Neural cell (in vitro differentiated cells): Measurements from ENCODE around the gene APMAP. TPM values are rescaled to one million over a fixed set of nuclear protein-coding genes. Genes with fewer than 3 reads are reported as not detected.

Experiments used
- H2AFZ ChIP-seq: fragments of 200-600, 300-800 bp; sonication (generic), shearing (Covaris generic); 2 replicates; pipeline ENCODE4 v1.6.0; 2014; ENCODE audit warnings: low read depth, mild to moderate bottlenecking, antibody characterized with exemption, low read length, moderate library complexity
- H3F3A ChIP-seq: fragments of 200-600 bp; shearing (Covaris generic); 2 replicates; pipeline ENCODE4 v1.6.1; 2016; ENCODE audit warnings: mild to moderate bottlenecking, moderate library complexity, mixed read lengths, antibody characterized with exemption, low read length; ENCODE audit not compliant: insufficient read depth, poor library complexity, severe bottlenecking
- H3K27ac ChIP-seq: fragments of 200-600, 300-800 bp; sonication (generic), shearing (Covaris generic); 2 replicates; pipeline ENCODE4 v1.5.1; 2014; ENCODE audit warnings: mild to moderate bottlenecking, low read length, moderate library complexity
- H3K27me3 ChIP-seq: fragments of 300-800, 200-600 bp; sonication (generic), shearing (Covaris generic); 2 replicates; pipeline ENCODE4 v1.6.0; 2014; ENCODE audit warnings: mild to moderate bottlenecking, low read depth, low read length, moderate library complexity; ENCODE audit not compliant: insufficient read depth
- H3K36me3 ChIP-seq: fragments of 300-800, 200-600 bp; sonication (generic), shearing (Covaris generic); 2 replicates; pipeline ENCODE4 v1.5.1; 2014; ENCODE audit warnings: mild to moderate bottlenecking, antibody characterized with exemption, low read length, moderate library complexity; ENCODE audit not compliant: insufficient read depth
- H3K4me2 ChIP-seq: fragments of 300-800, 200-600 bp; sonication (generic), shearing (Covaris generic); 2 replicates; pipeline ENCODE4 v1.6.0; 2014; ENCODE audit warnings: mild to moderate bottlenecking, low read length
- H3K4me3 ChIP-seq: fragments of 300-800, 200-600 bp; sonication (generic), shearing (Covaris generic); 2 replicates; pipeline ENCODE4 v1.5.1; 2014; ENCODE audit warnings: mild to moderate bottlenecking, low read length, moderate library complexity
- H3K79me2 ChIP-seq: fragments of 200-600 bp; shearing (Covaris generic); replicated peaks from 2 replicates; pipeline ENCODE4 v1.6.0; 2014; ENCODE audit warnings: mild to moderate bottlenecking, low read length, moderate library complexity; ENCODE audit not compliant: insufficient read depth
- H3K9ac ChIP-seq: fragments of 300-800, 200-600 bp; sonication (generic), shearing (Covaris generic); 2 replicates; pipeline ENCODE4 v1.6.1; 2016; ENCODE audit warnings: mild to moderate bottlenecking, low read length, mixed read lengths
- H3K9me2 ChIP-seq: fragments of 200-600 bp; shearing (Covaris generic); 2 replicates; pipeline ENCODE4 v1.6.1; 2016; ENCODE audit warnings: mild to moderate bottlenecking, low read length, mixed read lengths; ENCODE audit not compliant: insufficient read depth
- H3K9me3 ChIP-seq: fragments of 200-600, 300-800 bp; sonication (generic), shearing (Covaris generic); 2 replicates; pipeline ENCODE4 v1.6.1; 2016; ENCODE audit warnings: mild to moderate bottlenecking, mixed run types, low read length, moderate library complexity, mixed read lengths
- H4K20me1 ChIP-seq: fragments of 200-600 bp; shearing (Covaris generic); 2 replicates; pipeline ENCODE4 v1.6.1; 2016; ENCODE audit warnings: mild to moderate bottlenecking, mixed run types; ENCODE audit not compliant: insufficient read depth
- EP300 ChIP-seq: fragments of 450-650 bp; conservative IDR thresholded peaks from 2 replicates; pipeline ENCODE4 v1.6.1; 2014; ENCODE audit warnings: antibody characterized with exemption, mild to moderate bottlenecking, moderate library complexity; ENCODE audit not compliant: poor library complexity, severe bottlenecking
- EZH2 ChIP-seq: fragments of 200-600, 300-800 bp; shearing (Covaris generic), sonication (generic); IDR thresholded peaks from 2 replicates; pipeline ENCODE4 v1.6.1; 2014; ENCODE audit warnings: antibody characterized with exemption, low read length, borderline replicate concordance, mild to moderate bottlenecking; ENCODE audit not compliant: insufficient read depth, poor library complexity, severe bottlenecking
- MXI1 ChIP-seq: fragments of 450-650 bp; conservative IDR thresholded peaks from 2 replicates; pipeline ENCODE4 v1.6.1; 2014; ENCODE audit warnings: antibody characterized with exemption, mild to moderate bottlenecking; ENCODE audit not compliant: poor library complexity, severe bottlenecking
- POLR2AphosphoS5 ChIP-seq: IDR thresholded peaks from 2 replicates; pipeline ENCODE4 v1.6.1; 2012
- RAD21 ChIP-seq: fragments of 450-650 bp; conservative IDR thresholded peaks from 2 replicates; pipeline ENCODE4 v1.6.1; 2014; ENCODE audit warnings: antibody characterized with exemption, mild to moderate bottlenecking, moderate library complexity
- SMC3 ChIP-seq: fragments of 450-650 bp; conservative IDR thresholded peaks from 2 replicates; pipeline ENCODE4 v1.6.1; 2014; ENCODE audit warnings: antibody characterized with exemption, mild to moderate bottlenecking, moderate library complexity; ENCODE audit not compliant: poor library complexity
- TAF1 ChIP-seq: IDR thresholded peaks from 2 replicates; pipeline ENCODE4 v1.6.1; 2012; ENCODE audit warnings: low read depth
- polyA plus RNA-seq: library from polyadenylated mRNA; depleted of rRNA; stranded (reverse); fragments of >200 nt; gene quantifications from 2 replicates; pipeline ENCODE4 v1.2.3, GENCODE V29; 2014
- TF ChIP-seq, protein P1 (sequence below): fragments of 450-650 bp; IDR thresholded peaks from 2 replicates; pipeline ENCODE4 v1.5.1; 2014; ENCODE audit warnings: antibody characterized with exemption, mild to moderate bottlenecking, moderate library complexity; ENCODE audit not compliant: poor library complexity, severe bottlenecking
- TF ChIP-seq, protein P2 (sequence below): IDR thresholded peaks from 2 replicates; pipeline ENCODE4 v1.6.1; 2012; ENCODE audit warnings: borderline replicate concordance

Gene APMAP
- polyA plus RNA-seq, 1 donor from 2014 or later, result 140 TPM

DNA sequence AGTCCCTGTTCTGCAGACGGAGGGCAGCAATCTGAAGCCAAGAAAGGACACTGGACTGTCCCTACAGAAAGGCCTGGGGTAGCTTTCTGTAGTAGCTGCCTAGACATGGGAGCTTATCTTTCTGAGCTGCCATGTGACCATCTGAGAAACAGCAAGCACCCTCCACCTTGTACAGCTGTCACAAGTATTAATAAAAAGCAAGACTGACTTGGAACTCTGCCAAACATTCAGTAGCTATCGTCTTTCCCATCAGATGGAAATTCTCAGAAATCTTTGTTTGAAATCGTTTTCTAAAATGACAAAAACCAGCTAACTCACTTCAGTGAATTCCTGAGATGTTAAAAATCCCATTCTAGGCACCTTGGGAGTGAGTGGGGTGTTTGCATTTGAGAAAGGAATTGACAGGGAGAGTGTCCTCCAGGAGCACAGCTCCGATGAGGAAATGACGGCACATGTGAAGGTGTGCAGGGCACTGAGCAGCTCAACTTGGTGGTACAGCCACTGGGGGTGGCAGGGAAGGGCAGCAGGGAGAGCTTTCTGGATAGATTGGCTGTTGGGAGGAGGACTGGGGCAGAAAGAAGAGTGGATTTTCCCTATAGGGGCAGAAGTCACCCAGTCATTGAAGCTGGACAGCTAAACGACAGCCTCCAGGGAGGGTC is 40.8 kb upstream of the APMAP start:
- no peaks in the 10 kb centered on the region for H3K79me2 ChIP-seq
- no peak overlapping the region for H3K9ac ChIP-seq
- H3K9me3 ChIP-seq, result no peaks in the 10 kb centered on the region
- no peak overlapping the region for H2AFZ ChIP-seq
- H3F3A ChIP-seq, result no peaks in the 10 kb centered on the region
- H4K20me1 ChIP-seq, result no peaks in the 10 kb centered on the region
- no peak overlapping the region for H3K4me2 ChIP-seq
- H3K27me3 ChIP-seq, result no peaks in the 10 kb centered on the region
- no peak overlapping the region for H3K4me3 ChIP-seq
- H3K36me3 ChIP-seq, result no peaks in the 10 kb centered on the region
- no peaks in the 10 kb centered on the region for H3K9me2 ChIP-seq
- TF ChIP-seq MXI1, result no peak
- TF ChIP-seq SMC3, result no peak
- TF ChIP-seq POLR2AphosphoS5, result no peak
- no peak overlapping the region for H3K27ac ChIP-seq

DNA sequence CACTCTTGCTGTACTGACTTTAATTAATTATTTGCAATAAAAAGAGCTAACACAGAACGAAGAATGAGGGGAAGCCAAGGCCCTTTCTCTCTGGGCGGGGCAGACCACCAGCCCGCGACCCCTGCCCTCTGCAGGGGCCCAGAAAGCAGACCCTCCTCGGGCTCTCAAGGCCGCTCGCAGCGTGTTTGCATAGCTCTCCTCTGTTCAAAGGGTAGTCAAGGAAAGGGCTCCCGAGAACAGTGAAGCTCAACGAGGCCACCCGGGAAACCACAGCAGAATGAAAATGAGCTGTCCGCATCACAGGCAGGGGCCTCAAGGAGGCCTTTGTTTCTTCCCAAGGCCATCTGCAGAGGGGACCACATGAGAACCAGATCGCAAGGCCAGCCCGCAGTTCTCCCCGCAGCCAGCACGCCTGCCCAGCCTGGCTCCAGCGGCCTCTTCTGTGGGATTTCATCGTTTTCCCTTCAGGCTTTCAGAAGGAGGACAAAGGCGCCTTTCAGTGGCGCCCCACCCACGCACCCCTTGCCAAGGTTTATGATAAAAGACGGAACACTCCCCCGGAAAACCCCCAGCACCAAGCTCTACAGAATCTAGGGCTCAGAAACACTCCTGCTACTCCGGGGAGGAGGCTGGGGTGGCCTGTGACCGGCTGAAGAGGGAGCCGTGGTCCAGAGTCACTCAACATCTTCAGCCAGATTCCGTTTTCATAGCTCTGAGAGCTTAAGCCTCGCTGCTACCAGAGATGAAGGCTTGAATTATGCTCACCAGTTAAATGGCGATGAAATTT is 40.1 kb upstream of the APMAP start:
- H3K9me3 ChIP-seq, result no peaks in the 10 kb centered on the region
- H3K9ac ChIP-seq, result no peak overlapping the region
- no peaks in the 10 kb centered on the region for H3K27me3 ChIP-seq
- no peaks in the 10 kb centered on the region for H3F3A ChIP-seq
- H3K27ac ChIP-seq, result no peak overlapping the region
- no peaks in the 10 kb centered on the region for H3K79me2 ChIP-seq
- H3K36me3 ChIP-seq, result no peaks in the 10 kb centered on the region
- no peak overlapping the region for H3K4me3 ChIP-seq
- H4K20me1 ChIP-seq, result no peaks in the 10 kb centered on the region
- H3K4me2 ChIP-seq, result no peak overlapping the region
- TF ChIP-seq TAF1 (no peak), MXI1 (no peak), EP300 (no peak), EZH2 (no peak), POLR2AphosphoS5 (no peak), SMC3 (no peak), RAD21 (no peak)
- TF ChIP-seq, protein P1, sequence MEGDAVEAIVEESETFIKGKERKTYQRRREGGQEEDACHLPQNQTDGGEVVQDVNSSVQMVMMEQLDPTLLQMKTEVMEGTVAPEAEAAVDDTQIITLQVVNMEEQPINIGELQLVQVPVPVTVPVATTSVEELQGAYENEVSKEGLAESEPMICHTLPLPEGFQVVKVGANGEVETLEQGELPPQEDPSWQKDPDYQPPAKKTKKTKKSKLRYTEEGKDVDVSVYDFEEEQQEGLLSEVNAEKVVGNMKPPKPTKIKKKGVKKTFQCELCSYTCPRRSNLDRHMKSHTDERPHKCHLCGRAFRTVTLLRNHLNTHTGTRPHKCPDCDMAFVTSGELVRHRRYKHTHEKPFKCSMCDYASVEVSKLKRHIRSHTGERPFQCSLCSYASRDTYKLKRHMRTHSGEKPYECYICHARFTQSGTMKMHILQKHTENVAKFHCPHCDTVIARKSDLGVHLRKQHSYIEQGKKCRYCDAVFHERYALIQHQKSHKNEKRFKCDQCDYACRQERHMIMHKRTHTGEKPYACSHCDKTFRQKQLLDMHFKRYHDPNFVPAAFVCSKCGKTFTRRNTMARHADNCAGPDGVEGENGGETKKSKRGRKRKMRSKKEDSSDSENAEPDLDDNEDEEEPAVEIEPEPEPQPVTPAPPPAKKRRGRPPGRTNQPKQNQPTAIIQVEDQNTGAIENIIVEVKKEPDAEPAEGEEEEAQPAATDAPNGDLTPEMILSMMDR, result no peak
- TF ChIP-seq, protein P2, sequence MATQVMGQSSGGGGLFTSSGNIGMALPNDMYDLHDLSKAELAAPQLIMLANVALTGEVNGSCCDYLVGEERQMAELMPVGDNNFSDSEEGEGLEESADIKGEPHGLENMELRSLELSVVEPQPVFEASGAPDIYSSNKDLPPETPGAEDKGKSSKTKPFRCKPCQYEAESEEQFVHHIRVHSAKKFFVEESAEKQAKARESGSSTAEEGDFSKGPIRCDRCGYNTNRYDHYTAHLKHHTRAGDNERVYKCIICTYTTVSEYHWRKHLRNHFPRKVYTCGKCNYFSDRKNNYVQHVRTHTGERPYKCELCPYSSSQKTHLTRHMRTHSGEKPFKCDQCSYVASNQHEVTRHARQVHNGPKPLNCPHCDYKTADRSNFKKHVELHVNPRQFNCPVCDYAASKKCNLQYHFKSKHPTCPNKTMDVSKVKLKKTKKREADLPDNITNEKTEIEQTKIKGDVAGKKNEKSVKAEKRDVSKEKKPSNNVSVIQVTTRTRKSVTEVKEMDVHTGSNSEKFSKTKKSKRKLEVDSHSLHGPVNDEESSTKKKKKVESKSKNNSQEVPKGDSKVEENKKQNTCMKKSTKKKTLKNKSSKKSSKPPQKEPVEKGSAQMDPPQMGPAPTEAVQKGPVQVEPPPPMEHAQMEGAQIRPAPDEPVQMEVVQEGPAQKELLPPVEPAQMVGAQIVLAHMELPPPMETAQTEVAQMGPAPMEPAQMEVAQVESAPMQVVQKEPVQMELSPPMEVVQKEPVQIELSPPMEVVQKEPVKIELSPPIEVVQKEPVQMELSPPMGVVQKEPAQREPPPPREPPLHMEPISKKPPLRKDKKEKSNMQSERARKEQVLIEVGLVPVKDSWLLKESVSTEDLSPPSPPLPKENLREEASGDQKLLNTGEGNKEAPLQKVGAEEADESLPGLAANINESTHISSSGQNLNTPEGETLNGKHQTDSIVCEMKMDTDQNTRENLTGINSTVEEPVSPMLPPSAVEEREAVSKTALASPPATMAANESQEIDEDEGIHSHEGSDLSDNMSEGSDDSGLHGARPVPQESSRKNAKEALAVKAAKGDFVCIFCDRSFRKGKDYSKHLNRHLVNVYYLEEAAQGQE, result no peak
- no peak overlapping the region for H2AFZ ChIP-seq
- no peaks in the 10 kb centered on the region for H3K9me2 ChIP-seq
